GM21526 (cell line): ENCODE data around the gene TTC21A.

Experiments
- ATAC-seq: cut with Tn5 transposase; IDR thresholded peaks from one replicate; pipeline ENCODE4 v1.9.1; 2021; ENCODE audit warnings: moderate library complexity; ENCODE audit not compliant: unreplicated experiment, low FRiP score

Gene TTC21A

GRCh38 chr3:39113291-39113690 lies 5.8 kb downstream of the TTC21A start:
- no peak for ATAC-seq

- no peak for ATAC-seq
Observed at GRCh38 chr3:39114456-39114855, 7.0 kb downstream of the TTC21A start.

GRCh38 chr3:39115870-39116269 lies 8.4 kb downstream of the TTC21A start:
- ATAC-seq: no peak

GRCh38 chr3:39118079-39118478 lies 10.6 kb downstream of the TTC21A start:
- ATAC-seq: no peak

- ATAC-seq: no peak
Observed at GRCh38 chr3:39118931-39119660, 11.6 kb downstream of the TTC21A start.

GRCh38 chr3:39121621-39122020 lies 14.1 kb downstream of the TTC21A start:
- ATAC-seq: no peak

GRCh38 chr3:39122813-39123212 lies 15.3 kb downstream of the TTC21A start:
- ATAC-seq: peak; percentile 71

GRCh38 chr3:39124876-39125840 lies 17.7 kb downstream of the TTC21A start:
- ATAC-seq: no peak

GRCh38 chr3:39125841-39126500 lies 18.5 kb downstream of the TTC21A start:
- ATAC-seq: no peak

GRCh38 chr3:39126532-39127071 lies 19.1 kb downstream of the TTC21A start:
- no peak for ATAC-seq

GRCh38 chr3:39127269-39127907 lies 19.9 kb downstream of the TTC21A start:
- no peak for ATAC-seq

- no peak for ATAC-seq
Observed at GRCh38 chr3:39127908-39128304, 20.4 kb downstream of the TTC21A start.

GRCh38 chr3:39128951-39129350 lies 21.5 kb downstream of the TTC21A start:
- no peak for ATAC-seq

- no peak for ATAC-seq
Observed at GRCh38 chr3:39130026-39130425, 22.5 kb downstream of the TTC21A start.

GRCh38 chr3:39130693-39131265 lies 23.3 kb downstream of the TTC21A start:
- no peak for ATAC-seq

- ATAC-seq: no peak
Observed at GRCh38 chr3:39132096-39133092, 24.9 kb downstream of the TTC21A start.

- ATAC-seq: no peak
Observed at GRCh38 chr3:39133093-39133490, 25.6 kb downstream of the TTC21A start.

GRCh38 chr3:39133822-39134221 lies 26.3 kb downstream of the TTC21A start:
- ATAC-seq: no peak

- ATAC-seq: no peak
Observed at GRCh38 chr3:39134305-39134704, 26.8 kb downstream of the TTC21A start.
